Suprapubic skin (tissue), 3 donors: ENCODE measurements around the gene TCF12.

ENCODE experiments used
- POLR2A ChIP-seq, 2 donors: fragments of 450-650 bp; IDR thresholded peaks; one replicate each; pipeline ENCODE4 v1.6.1; 2017; ENCODE audit warnings: antibody characterized with exemption in 2 of 2, mild to moderate bottlenecking in 2 of 2, moderate library complexity in 2 of 2
- TF ChIP-seq, protein P1 (sequence below), 2 donors: fragments of 200-600 bp in 1 of 2; fragments of 450-650 bp in 1 of 2; sonication (generic) in 1 of 2; IDR thresholded peaks; one replicate each; pipeline ENCODE4 v1.5.1; 2016 to 2019; ENCODE audit warnings: antibody characterized with exemption in 2 of 2, mild to moderate bottlenecking in 1 of 2, moderate library complexity in 1 of 2

DNA sequence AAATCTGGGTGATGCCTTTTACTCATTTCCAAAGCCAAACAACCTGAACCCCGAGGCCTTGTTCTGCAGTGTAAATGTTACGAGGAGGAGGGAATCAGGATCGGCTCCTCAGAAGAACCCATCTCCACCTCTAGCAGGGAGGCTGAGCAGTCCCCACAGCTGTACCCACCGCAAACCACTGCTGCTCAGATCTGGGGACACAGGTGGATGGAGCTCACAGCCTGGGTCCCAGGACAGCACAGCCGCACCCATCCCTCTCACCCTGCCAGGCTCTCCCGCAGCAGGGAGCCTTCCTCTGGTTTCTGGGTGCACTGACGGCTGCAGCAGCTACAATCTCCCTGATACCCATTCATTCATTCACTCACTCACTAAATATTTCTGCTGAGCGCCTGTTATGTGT, 413.9 kb downstream of the TCF12 start:
- TF ChIP-seq, protein P1, sequence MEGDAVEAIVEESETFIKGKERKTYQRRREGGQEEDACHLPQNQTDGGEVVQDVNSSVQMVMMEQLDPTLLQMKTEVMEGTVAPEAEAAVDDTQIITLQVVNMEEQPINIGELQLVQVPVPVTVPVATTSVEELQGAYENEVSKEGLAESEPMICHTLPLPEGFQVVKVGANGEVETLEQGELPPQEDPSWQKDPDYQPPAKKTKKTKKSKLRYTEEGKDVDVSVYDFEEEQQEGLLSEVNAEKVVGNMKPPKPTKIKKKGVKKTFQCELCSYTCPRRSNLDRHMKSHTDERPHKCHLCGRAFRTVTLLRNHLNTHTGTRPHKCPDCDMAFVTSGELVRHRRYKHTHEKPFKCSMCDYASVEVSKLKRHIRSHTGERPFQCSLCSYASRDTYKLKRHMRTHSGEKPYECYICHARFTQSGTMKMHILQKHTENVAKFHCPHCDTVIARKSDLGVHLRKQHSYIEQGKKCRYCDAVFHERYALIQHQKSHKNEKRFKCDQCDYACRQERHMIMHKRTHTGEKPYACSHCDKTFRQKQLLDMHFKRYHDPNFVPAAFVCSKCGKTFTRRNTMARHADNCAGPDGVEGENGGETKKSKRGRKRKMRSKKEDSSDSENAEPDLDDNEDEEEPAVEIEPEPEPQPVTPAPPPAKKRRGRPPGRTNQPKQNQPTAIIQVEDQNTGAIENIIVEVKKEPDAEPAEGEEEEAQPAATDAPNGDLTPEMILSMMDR (IDR thresholded peaks at IDR 0.05), result no peak
- TF ChIP-seq POLR2A (IDR thresholded peaks at IDR 0.05), result no peak
